ENCODE results near the gene ATXN7L1.

DNA sequence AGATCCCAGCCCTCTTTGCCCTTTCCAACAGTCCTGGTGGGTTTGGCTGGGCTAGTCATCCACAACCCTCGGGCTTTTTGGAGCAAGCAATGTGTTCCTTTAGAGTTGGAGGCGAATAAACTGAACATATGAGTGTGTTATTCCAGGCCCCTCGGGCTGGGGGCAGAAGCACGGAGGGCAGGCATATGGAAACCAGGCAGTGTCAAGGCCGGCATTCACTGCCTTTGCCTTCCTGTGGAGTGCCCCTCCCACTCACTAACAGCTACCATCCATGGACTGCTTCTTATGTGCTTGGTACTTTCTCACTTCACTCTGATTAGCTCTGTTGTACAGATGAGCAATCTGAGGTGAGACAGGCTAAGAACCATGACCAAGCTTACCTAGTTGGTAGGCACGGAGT, 241.2 kb downstream of the ATXN7L1 start:
- TF ChIP-seq POLR2A (IDR thresholded peaks at IDR 0.05; ENCODE audit: low read depth, low read length) (no peak), MXI1 (IDR thresholded peaks at IDR 0.05; ENCODE audit: borderline replicate concordance, low read depth, low read length) (no peak), SMC3 (IDR thresholded peaks at IDR 0.05; ENCODE audit: low read depth, low read length) (no peak), RCOR1 (IDR thresholded peaks at IDR 0.05; ENCODE audit: insufficient replicate concordance, low read length) (no peak), RAD21 (IDR thresholded peaks at IDR 0.05; ENCODE audit: low read length) (no peak), NFE2L2 (IDR thresholded peaks at IDR 0.05; ENCODE audit: low read depth, low read length) (no peak), CEBPB (IDR thresholded peaks at IDR 0.05; ENCODE audit: low read depth, low read length) (no peak), BHLHE40 (IDR thresholded peaks at IDR 0.05; ENCODE audit: low read depth, low read length) (no peak), CHD1 (IDR thresholded peaks at IDR 0.05; ENCODE audit: low read depth, low read length) (no peak)
- TF ChIP-seq, protein P1, sequence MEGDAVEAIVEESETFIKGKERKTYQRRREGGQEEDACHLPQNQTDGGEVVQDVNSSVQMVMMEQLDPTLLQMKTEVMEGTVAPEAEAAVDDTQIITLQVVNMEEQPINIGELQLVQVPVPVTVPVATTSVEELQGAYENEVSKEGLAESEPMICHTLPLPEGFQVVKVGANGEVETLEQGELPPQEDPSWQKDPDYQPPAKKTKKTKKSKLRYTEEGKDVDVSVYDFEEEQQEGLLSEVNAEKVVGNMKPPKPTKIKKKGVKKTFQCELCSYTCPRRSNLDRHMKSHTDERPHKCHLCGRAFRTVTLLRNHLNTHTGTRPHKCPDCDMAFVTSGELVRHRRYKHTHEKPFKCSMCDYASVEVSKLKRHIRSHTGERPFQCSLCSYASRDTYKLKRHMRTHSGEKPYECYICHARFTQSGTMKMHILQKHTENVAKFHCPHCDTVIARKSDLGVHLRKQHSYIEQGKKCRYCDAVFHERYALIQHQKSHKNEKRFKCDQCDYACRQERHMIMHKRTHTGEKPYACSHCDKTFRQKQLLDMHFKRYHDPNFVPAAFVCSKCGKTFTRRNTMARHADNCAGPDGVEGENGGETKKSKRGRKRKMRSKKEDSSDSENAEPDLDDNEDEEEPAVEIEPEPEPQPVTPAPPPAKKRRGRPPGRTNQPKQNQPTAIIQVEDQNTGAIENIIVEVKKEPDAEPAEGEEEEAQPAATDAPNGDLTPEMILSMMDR (conservative IDR thresholded peaks at IDR 0.05; ENCODE audit: low read depth, low read length), result no peak
- TF ChIP-seq, protein P2, sequence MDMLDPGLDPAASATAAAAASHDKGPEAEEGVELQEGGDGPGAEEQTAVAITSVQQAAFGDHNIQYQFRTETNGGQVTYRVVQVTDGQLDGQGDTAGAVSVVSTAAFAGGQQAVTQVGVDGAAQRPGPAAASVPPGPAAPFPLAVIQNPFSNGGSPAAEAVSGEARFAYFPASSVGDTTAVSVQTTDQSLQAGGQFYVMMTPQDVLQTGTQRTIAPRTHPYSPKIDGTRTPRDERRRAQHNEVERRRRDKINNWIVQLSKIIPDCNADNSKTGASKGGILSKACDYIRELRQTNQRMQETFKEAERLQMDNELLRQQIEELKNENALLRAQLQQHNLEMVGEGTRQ (IDR thresholded peaks at IDR 0.05; ENCODE audit: low read depth, low read length), result no peak
- TF ChIP-seq, protein P3, sequence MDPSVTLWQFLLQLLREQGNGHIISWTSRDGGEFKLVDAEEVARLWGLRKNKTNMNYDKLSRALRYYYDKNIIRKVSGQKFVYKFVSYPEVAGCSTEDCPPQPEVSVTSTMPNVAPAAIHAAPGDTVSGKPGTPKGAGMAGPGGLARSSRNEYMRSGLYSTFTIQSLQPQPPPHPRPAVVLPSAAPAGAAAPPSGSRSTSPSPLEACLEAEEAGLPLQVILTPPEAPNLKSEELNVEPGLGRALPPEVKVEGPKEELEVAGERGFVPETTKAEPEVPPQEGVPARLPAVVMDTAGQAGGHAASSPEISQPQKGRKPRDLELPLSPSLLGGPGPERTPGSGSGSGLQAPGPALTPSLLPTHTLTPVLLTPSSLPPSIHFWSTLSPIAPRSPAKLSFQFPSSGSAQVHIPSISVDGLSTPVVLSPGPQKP (IDR thresholded peaks at IDR 0.05; ENCODE audit: borderline replicate concordance, low read depth, low read length), result no peak

Data from IMR-90 (cell line).